Neural progenitor cell (in vitro differentiated cells): Measurements from ENCODE around the gene RNF150. TPM values are rescaled to one million over a fixed set of nuclear protein-coding genes. Genes with fewer than 3 reads are reported as not detected.

ENCODE experiments used
- DNase-seq: peaks from one replicate; pipeline ENCODE4 v3.0.0-alpha.2; 2016; ENCODE audit warnings: low spot score
- H2AFZ ChIP-seq: fragments of 200-600 bp; sonication (generic); replicated peaks from 2 replicates; pipeline ENCODE4 v1.6.1; 2016; ENCODE audit warnings: antibody characterized with exemption
- H3F3A ChIP-seq: fragments of 200-600 bp; sonication (generic); 2 replicates; pipeline ENCODE4 v1.6.1; 2016; ENCODE audit warnings: antibody characterized with exemption, low read depth
- H3K27ac ChIP-seq: fragments of 200-600 bp; sonication (generic); 2 replicates; pipeline ENCODE4 v1.5.1; 2016; ENCODE audit warnings: mild to moderate bottlenecking
- H3K27me3 ChIP-seq: fragments of 200-600 bp; sonication (generic); 2 replicates; pipeline ENCODE4 v1.6.1; 2016; ENCODE audit warnings: mild to moderate bottlenecking, moderate library complexity
- H3K36me3 ChIP-seq: fragments of 200-600 bp; sonication (generic); 2 replicates; pipeline ENCODE4 v1.5.1; 2016
- H3K4me1 ChIP-seq: fragments of 200-600 bp; sonication (generic); 2 replicates; pipeline ENCODE4 v1.6.1; 2016; ENCODE audit warnings: mixed run types
- H3K4me2 ChIP-seq: fragments of 200-600 bp; sonication (generic); 2 replicates; pipeline ENCODE4 v1.6.1; 2016
- H3K4me3 ChIP-seq: fragments of 200-600 bp; sonication (generic); 2 replicates; pipeline ENCODE4 v1.5.1; 2016
- H3K79me2 ChIP-seq: fragments of 200-600 bp; sonication (generic); 2 replicates; pipeline ENCODE4 v1.6.1; 2016; ENCODE audit warnings: low read depth
- H3K9ac ChIP-seq: fragments of 200-600 bp; sonication (generic); 2 replicates; pipeline ENCODE4 v1.6.1; 2016
- H3K9me3 ChIP-seq: fragments of 200-600 bp; sonication (generic); 2 replicates; pipeline ENCODE4 v1.5.1; 2016; ENCODE audit warnings: low read depth
- H4K20me1 ChIP-seq: fragments of 200-600 bp; sonication (generic); 2 replicates; pipeline ENCODE4 v1.6.1; 2016; ENCODE audit warnings: low read depth
- H3K27ac Mint-ChIP-seq: 3 replicates; pipeline ENCODE4 v1.8.0; 2021; ENCODE audit warnings: mixed read lengths
- H3K27me3 Mint-ChIP-seq: 2 replicates; pipeline ENCODE4 v1.8.0; 2022; ENCODE audit warnings: low read depth, mild to moderate bottlenecking, inconsistent platforms, moderate library complexity, mixed read lengths; ENCODE audit not compliant: insufficient read depth
- H3K36me3 Mint-ChIP-seq: 3 replicates; pipeline ENCODE4 v1.8.0; 2021; ENCODE audit warnings: mixed read lengths
- H3K4me1 Mint-ChIP-seq: 3 replicates; pipeline ENCODE4 v1.8.0; 2021; ENCODE audit warnings: mixed read lengths
- H3K4me3 Mint-ChIP-seq: 3 replicates; pipeline ENCODE4 v1.8.0; 2021; ENCODE audit warnings: mild to moderate bottlenecking, moderate library complexity, mixed read lengths
- H3K9me3 Mint-ChIP-seq: 3 replicates; pipeline ENCODE4 v1.8.0; 2020; ENCODE audit warnings: mixed read lengths
- EZH2 ChIP-seq: fragments of 200-600 bp; sonication (generic); IDR thresholded peaks from 2 replicates; pipeline ENCODE4 v1.6.1; 2017; ENCODE audit warnings: antibody characterized with exemption, mild to moderate bottlenecking, moderate library complexity
- EZH2phosphoT487 ChIP-seq: fragments of 200-600 bp; sonication (generic); IDR thresholded peaks from 2 replicates; pipeline ENCODE4 v1.6.1; 2017; ENCODE audit warnings: antibody characterized with exemption
- total RNA-seq: library from RNA; depleted of rRNA; stranded (reverse); fragments of >200 nt; gene quantifications from 2 replicates; pipeline ENCODE4 v1.2.3, GENCODE V29; 2015; ENCODE audit warnings: low replicate concordance
- TF ChIP-seq, protein P1 (sequence below): fragments of 200-600 bp; sonication (generic); IDR thresholded peaks from 2 replicates; pipeline ENCODE4 v1.5.1; 2017; ENCODE audit warnings: antibody characterized with exemption, mild to moderate bottlenecking

RNF150 gene
- total RNA-seq, 1 donor from 2014 or later: 1.4 TPM

DNA sequence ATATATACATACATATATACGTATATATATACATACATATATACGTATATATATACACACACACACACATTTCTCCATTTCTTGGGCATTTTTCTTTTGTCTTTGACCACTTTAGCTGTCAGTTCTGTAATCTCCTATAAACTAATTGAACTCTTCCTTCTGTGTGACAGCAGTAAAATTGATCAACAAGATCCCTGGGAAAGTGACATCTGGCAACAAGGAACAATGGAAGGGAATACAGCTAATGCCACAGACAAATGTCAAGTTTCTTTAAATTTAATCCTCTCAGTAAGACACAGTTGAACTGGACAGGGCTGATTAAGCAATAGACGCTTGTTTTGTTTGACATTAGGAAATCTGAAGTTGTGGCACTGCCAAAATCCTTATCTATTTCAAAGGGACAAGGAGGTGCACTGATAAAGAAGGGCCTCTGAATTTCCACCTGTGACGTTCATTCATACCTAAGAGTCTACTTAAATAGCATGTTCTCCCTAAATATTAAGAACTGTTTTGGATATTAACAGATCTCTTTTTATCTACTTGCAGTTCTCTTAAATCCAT, 126.9 kb downstream of the RNF150 start:
- Mint-ChIP-seq H3K9me3 (peaks cover 2% of the 10 kb centered on the region), H3K4me1 (no peaks in the 10 kb centered on the region), H3K36me3 (no peaks in the 10 kb centered on the region), H3K27me3 (no peaks in the 10 kb centered on the region), H3K27ac (no peak overlapping the region), H3K4me3 (no peak overlapping the region)
- Histone ChIP-seq H3F3A (no peaks in the 10 kb centered on the region), H3K4me3 (no peak overlapping the region), H3K27ac (no peak overlapping the region), H3K9me3 (no peaks in the 10 kb centered on the region), H2AFZ (no peak overlapping the region), H3K4me1 (no peaks in the 10 kb centered on the region), H4K20me1 (no peaks in the 10 kb centered on the region), H3K79me2 (no peaks in the 10 kb centered on the region), H3K27me3 (no peaks in the 10 kb centered on the region), H3K4me2 (no peak overlapping the region), H3K36me3 (no peaks in the 10 kb centered on the region), H3K9ac (no peak overlapping the region)
- DNase-seq: no peak
- TF ChIP-seq, protein P1, sequence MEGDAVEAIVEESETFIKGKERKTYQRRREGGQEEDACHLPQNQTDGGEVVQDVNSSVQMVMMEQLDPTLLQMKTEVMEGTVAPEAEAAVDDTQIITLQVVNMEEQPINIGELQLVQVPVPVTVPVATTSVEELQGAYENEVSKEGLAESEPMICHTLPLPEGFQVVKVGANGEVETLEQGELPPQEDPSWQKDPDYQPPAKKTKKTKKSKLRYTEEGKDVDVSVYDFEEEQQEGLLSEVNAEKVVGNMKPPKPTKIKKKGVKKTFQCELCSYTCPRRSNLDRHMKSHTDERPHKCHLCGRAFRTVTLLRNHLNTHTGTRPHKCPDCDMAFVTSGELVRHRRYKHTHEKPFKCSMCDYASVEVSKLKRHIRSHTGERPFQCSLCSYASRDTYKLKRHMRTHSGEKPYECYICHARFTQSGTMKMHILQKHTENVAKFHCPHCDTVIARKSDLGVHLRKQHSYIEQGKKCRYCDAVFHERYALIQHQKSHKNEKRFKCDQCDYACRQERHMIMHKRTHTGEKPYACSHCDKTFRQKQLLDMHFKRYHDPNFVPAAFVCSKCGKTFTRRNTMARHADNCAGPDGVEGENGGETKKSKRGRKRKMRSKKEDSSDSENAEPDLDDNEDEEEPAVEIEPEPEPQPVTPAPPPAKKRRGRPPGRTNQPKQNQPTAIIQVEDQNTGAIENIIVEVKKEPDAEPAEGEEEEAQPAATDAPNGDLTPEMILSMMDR: no peak
- TF ChIP-seq EZH2: no peak
- no peak for TF ChIP-seq EZH2phosphoT487

DNA sequence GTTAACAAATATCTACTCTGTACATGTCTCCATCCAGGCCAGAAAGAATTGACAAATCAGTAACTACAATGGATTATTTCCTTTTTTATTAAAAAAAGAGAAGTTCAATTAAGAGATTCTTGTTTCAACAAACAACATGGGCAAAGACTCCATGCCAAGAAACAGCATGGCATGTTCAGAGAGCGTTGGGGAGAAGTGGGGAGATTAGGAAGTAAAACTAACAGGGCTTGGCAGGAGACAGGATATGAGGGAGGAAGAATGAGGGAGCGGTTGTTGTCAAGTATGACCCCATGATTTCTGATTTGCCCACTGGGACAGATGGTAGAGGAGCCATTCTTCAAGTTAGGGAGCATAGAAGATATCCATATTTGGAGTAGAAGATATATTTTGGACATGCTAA, 128.4 kb downstream of the RNF150 start:
- DNase-seq: no peak
- Histone ChIP-seq H3K4me3 (no peak overlapping the region), H3K36me3 (no peaks in the 10 kb centered on the region), H3K9me3 (no peaks in the 10 kb centered on the region), H3F3A (no peaks in the 10 kb centered on the region), H3K4me1 (no peaks in the 10 kb centered on the region), H2AFZ (no peak overlapping the region), H3K4me2 (no peak overlapping the region), H3K27me3 (no peaks in the 10 kb centered on the region), H3K9ac (no peak overlapping the region), H4K20me1 (no peaks in the 10 kb centered on the region), H3K27ac (no peak overlapping the region), H3K79me2 (no peaks in the 10 kb centered on the region)
- Mint-ChIP-seq H3K36me3 (no peaks in the 10 kb centered on the region), H3K27me3 (no peaks in the 10 kb centered on the region), H3K9me3 (peaks cover 2% of the 10 kb centered on the region), H3K4me1 (no peaks in the 10 kb centered on the region), H3K4me3 (no peak overlapping the region), H3K27ac (no peak overlapping the region)
- TF ChIP-seq EZH2 (no peak), EZH2phosphoT487 (no peak)

DNA sequence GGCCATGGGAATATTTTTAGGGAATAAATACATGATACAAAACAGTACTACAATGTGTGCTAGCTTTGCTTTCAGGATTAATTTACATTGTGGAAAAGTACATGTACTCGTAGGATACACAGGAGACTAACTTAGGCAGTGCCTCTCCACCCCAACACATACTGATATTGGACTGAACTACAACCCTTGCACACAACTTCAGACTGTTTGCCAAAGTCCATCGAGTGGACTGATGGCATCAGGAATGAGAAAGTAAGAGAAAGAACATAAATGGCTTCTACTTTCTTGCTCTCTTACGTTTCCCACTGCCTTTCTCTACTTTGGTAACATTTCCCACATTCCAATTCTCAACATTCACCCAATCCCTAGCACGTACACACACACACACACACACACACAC, 130.1 kb downstream of the RNF150 start:
- no peaks in the 10 kb centered on the region for H3K4me1 Mint-ChIP-seq
- H3F3A ChIP-seq: no peaks in the 10 kb centered on the region
- no peaks in the 10 kb centered on the region for H3K79me2 ChIP-seq
- no peaks in the 10 kb centered on the region for H3K36me3 ChIP-seq
- H2AFZ ChIP-seq: no peak overlapping the region
- H3K9me3 Mint-ChIP-seq: no peaks in the 10 kb centered on the region
- no peaks in the 10 kb centered on the region for H3K4me1 ChIP-seq
- no peak overlapping the region for H3K9ac ChIP-seq
- no peaks in the 10 kb centered on the region for H3K9me3 ChIP-seq
- TF ChIP-seq EZH2phosphoT487: no peak
- TF ChIP-seq, protein P1: no peak
- no peaks in the 10 kb centered on the region for H3K36me3 Mint-ChIP-seq
- no peaks in the 10 kb centered on the region for H3K27me3 Mint-ChIP-seq
- H3K4me3 Mint-ChIP-seq: no peak overlapping the region
- no peaks in the 10 kb centered on the region for H4K20me1 ChIP-seq
- H3K4me3 ChIP-seq: no peak overlapping the region
- no peak overlapping the region for H3K27ac ChIP-seq
- no peak overlapping the region for H3K4me2 ChIP-seq
- H3K27me3 ChIP-seq: no peaks in the 10 kb centered on the region
- no peak overlapping the region for H3K27ac Mint-ChIP-seq
- no peak for DNase-seq

DNA sequence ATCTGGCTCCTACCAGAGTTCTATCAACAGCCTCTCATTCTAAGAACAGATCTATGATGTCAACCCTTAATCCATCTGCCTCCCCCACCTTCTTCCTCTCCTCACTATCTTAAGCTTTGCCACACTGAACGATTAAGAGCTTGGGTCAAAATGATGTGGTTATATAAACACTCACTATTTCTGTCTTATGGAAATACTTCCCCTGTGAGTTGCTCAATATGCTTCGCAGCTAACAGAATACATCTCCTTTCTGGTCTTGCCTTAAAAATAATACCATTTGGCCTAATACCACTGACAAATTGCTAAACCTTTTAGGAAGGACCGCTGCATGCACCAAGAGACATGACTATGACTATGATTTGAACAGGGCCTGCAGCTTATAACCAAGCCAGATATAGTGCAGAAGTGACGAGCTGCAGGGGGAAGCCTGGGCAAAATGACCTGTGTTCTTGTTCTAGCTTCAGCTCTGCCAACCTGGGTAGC, 130.9 kb downstream of the RNF150 start:
- Mint-ChIP-seq H3K36me3 (no peaks in the 10 kb centered on the region), H3K4me3 (no peak overlapping the region), H3K27ac (no peak overlapping the region), H3K4me1 (no peaks in the 10 kb centered on the region), H3K9me3 (no peaks in the 10 kb centered on the region), H3K27me3 (no peaks in the 10 kb centered on the region)
- DNase-seq: no peak
- Histone ChIP-seq H3K27me3 (no peaks in the 10 kb centered on the region), H3K9me3 (no peaks in the 10 kb centered on the region), H3K36me3 (no peaks in the 10 kb centered on the region), H3K4me1 (no peaks in the 10 kb centered on the region), H3K79me2 (no peaks in the 10 kb centered on the region), H4K20me1 (no peaks in the 10 kb centered on the region), H3K9ac (no peak overlapping the region), H3K27ac (no peak overlapping the region), H3K4me2 (no peak overlapping the region), H3F3A (no peaks in the 10 kb centered on the region), H2AFZ (no peak overlapping the region), H3K4me3 (no peak overlapping the region)
- TF ChIP-seq EZH2phosphoT487: no peak
- TF ChIP-seq EZH2: no peak
- TF ChIP-seq, protein P1: no peak
